ENCODE results near the gene LYSMD2.

Gene LYSMD2

GRCh38 chr15:51766341-51766740 lies 28.9 kb upstream of the LYSMD2 start:
- in situ Hi-C loops (cut with MboI; ENCODE audit: low sequenced_read_pairs, unreplicated experiment) = no loop called here
- no peak for TF ChIP-seq CTCF (IDR thresholded peaks at IDR 0.05; ENCODE audit: borderline replicate concordance, control extremely low read depth, extremely low read depth, insufficient read depth, missing control alignments)

GRCh38 chr15:51765751-51766150 lies 28.3 kb upstream of the LYSMD2 start:
- TF ChIP-seq CTCF (IDR thresholded peaks at IDR 0.05; ENCODE audit: borderline replicate concordance, control extremely low read depth, extremely low read depth, insufficient read depth, missing control alignments) = no peak
- in situ Hi-C loops (cut with MboI; ENCODE audit: low sequenced_read_pairs, unreplicated experiment) = no loop called here
- no peak for DNase-seq (ENCODE audit: low spot score)

More at GRCh38 chr15:51766341-51766740, 28.9 kb upstream of the LYSMD2 start:
- no peak for DNase-seq (ENCODE audit: low spot score)

- TF ChIP-seq CTCF (IDR thresholded peaks at IDR 0.05; ENCODE audit: borderline replicate concordance, control extremely low read depth, extremely low read depth, insufficient read depth, missing control alignments) = no peak
- DNase-seq (ENCODE audit: low spot score) = no peak
- in situ Hi-C loops (cut with MboI; ENCODE audit: low sequenced_read_pairs, unreplicated experiment) = no loop called here
Measured at GRCh38 chr15:51760805-51761204, 23.4 kb upstream of the LYSMD2 start.

- no peak for DNase-seq (ENCODE audit: low spot score)
- no peak for TF ChIP-seq CTCF (IDR thresholded peaks at IDR 0.05; ENCODE audit: borderline replicate concordance, control extremely low read depth, extremely low read depth, insufficient read depth, missing control alignments)
- in situ Hi-C loops (cut with MboI; ENCODE audit: low sequenced_read_pairs, unreplicated experiment) = no loop called here
Measured at GRCh38 chr15:51759557-51760070, 22.2 kb upstream of the LYSMD2 start.

DNA sequence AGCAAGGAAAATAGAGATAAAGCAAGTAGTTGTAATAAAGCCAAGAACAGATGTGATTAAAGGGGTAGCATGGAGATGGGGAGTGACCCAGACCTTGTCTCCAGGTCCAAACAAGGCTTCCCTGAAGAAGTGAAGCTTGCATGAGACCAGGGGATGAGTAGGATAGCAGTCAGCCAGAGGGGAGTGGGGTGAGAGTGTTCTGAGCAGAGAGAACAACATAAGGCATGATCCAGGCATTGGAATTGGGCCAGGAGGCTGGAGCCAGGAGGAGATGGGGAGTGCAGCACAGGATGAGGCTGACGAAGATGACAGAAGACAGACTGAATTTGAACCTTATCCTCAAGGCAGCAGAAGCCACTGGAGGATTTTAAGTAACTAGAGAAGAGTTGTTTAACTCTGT lies 21.2 kb upstream of the LYSMD2 start:
- TF ChIP-seq CTCF (IDR thresholded peaks at IDR 0.05; ENCODE audit: borderline replicate concordance, control extremely low read depth, extremely low read depth, insufficient read depth, missing control alignments) = no peak
- in situ Hi-C loops (cut with MboI; ENCODE audit: low sequenced_read_pairs, unreplicated experiment) = no loop called here
- DNase-seq (ENCODE audit: low spot score) = no peak

- no peak for DNase-seq (ENCODE audit: low spot score)
- in situ Hi-C loops (cut with MboI; ENCODE audit: low sequenced_read_pairs, unreplicated experiment) = no loop called here
- no peak for TF ChIP-seq CTCF (IDR thresholded peaks at IDR 0.05; ENCODE audit: borderline replicate concordance, control extremely low read depth, extremely low read depth, insufficient read depth, missing control alignments)
Measured at GRCh38 chr15:51757450-51757849, 20.0 kb upstream of the LYSMD2 start.

- no peak for TF ChIP-seq CTCF (IDR thresholded peaks at IDR 0.05; ENCODE audit: borderline replicate concordance, control extremely low read depth, extremely low read depth, insufficient read depth, missing control alignments)
- in situ Hi-C loops (cut with MboI; ENCODE audit: low sequenced_read_pairs, unreplicated experiment) = no loop called here
- DNase-seq (ENCODE audit: low spot score) = no peak
Measured at GRCh38 chr15:51756482-51756881, 19.0 kb upstream of the LYSMD2 start.
